Heart right ventricle (tissue), 16 donors: ENCODE results near the gene GDI2. TPM values are rescaled to one million over a fixed set of nuclear protein-coding genes. Genes with fewer than 3 reads are reported as not detected.

ENCODE experiments used
- ATAC-seq, 8 donors: fragments of 200-7000 bp; cut with Tn5 transposase; one replicate each; pipeline ENCODE4 v1.9.1; 2020; ENCODE audit warnings: mild to moderate bottlenecking in 8 of 8, moderate library complexity in 8 of 8, moderate number of reproducible peaks in 1 of 8
- DNase-seq, 2 donors: peaks; one replicate each; pipeline ENCODE4 v3.0.0-alpha.2; 2020
- H3K27ac ChIP-seq, 10 donors: fragments of 200-600 bp; sonication (generic) in 2 of 10; one replicate each; pipeline versions ENCODE4 v1.5.0 to v1.8.0; 2020 to 2022; ENCODE audit warnings: mild to moderate bottlenecking in 3 of 10
- H3K27me3 ChIP-seq, 7 donors: fragments of 200-600 bp; one replicate each; pipeline ENCODE4 v1.8.0; 2021 to 2022; ENCODE audit warnings: mild to moderate bottlenecking in 2 of 7
- H3K36me3 ChIP-seq, 9 donors: fragments of 200-600 bp; sonication (generic) in 1 of 9; one replicate each; pipeline versions ENCODE4 v1.5.0 to v1.8.0; 2020 to 2022; ENCODE audit warnings: mild to moderate bottlenecking in 2 of 9
- H3K4me1 ChIP-seq, 9 donors: fragments of 200-600 bp; sonication (generic) in 1 of 9; one replicate each; pipeline versions ENCODE4 v1.5.0 to v1.8.0; 2020 to 2022; ENCODE audit warnings: mild to moderate bottlenecking in 4 of 9
- H3K4me3 ChIP-seq, 10 donors: fragments of 200-600 bp; sonication (generic) in 2 of 10; one replicate each; pipeline versions ENCODE4 v1.5.0 to v1.8.0; 2020 to 2022; ENCODE audit warnings: mild to moderate bottlenecking in 7 of 10, moderate library complexity in 2 of 10
- H3K9me3 ChIP-seq, 11 donors: fragments of 200-600 bp in 10 of 11; sonication (generic) in 2 of 11; one replicate each; pipeline versions ENCODE4 v1.5.0 to v1.8.0; 2013 to 2022; ENCODE audit warnings: mild to moderate bottlenecking in 2 of 11, control low read depth in 1 of 11, moderate library complexity in 1 of 11
- CTCF ChIP-seq, 9 donors: fragments of 200-600 bp; sonication (generic) in 2 of 9; IDR thresholded peaks; one replicate each; pipeline versions ENCODE4 v1.5.0 to v1.8.0; 2021 to 2022; ENCODE audit warnings: antibody characterized with exemption in 9 of 9, mild to moderate bottlenecking in 5 of 9, moderate library complexity in 1 of 9
- WGBS, 2 donors: extraction: QIAGEN DNeasy Blood & Tissue Kit; methylation state at CpG; one replicate each; pipeline ENCODE4 v1.1.7; 2013; ENCODE audit warnings: inconsistent platforms in 1 of 2; 5-methylcytosine and 5-hydroxymethylcytosine counted together
- intact Hi-C, 10 donors: fragments of 100-400 bp; cut with DNase I; formaldehyde crosslinking; loops; one replicate each; pipeline versions ENCODE4 v1.11.1 to v1.14.2; 2022
- polyA plus RNA-seq, 2 donors: library from polyadenylated mRNA; stranded (reverse); fragments of 200-250 nt; gene quantifications; one replicate each; pipeline ENCODE4 v1.2.3, GENCODE V29; 2013
- total RNA-seq, 10 donors: library from RNA; stranded (reverse); fragmentation: NEBNext Ultra II Directional in 3 of 10; extraction: Animal tissue kit (Norgen Biotek cat#: 25700) in 3 of 10; gene quantifications; one replicate each; pipeline versions ENCODE4 v1.2.1 to v1.2.4, GENCODE V29; 2021 to 2023
- donor health status: Arrhythmogenic right ventricular cardiomyopathy.
- donor health status: ischemic (EF 13 %, LVEDD 7.1; RV severe dilation, severe dysfunction).
- donor health status: healthy with polysubstance abuse.
- donor health status: DM: no; HTN: yes; CAD: no.
- donor health status: DM: no; HTN: no; CAD: no.
- donor health status: ischemic (EF 25% LVEDD 6.9; RV normal size, moderate dysfunction).
- donor health status: ischemic (EF 25% LVEDD 5.7; RV mildly dilated, moderate dysfunction).
- donor health status: healthy.
- donor health status: DM: yes; HTN: yes; CAD: no.
- donor health status: Ischemic cardiomyopathy.
- donor health status: ischemic (EF 35%, LVEDD 5.7; RV mildly dilated, moderate dysfunction).
- donor health status: nonischemic (EF 11% LVEDD 7.7; RV severe dilation, severe dysfunction).
- donor health status: DM: yes; HTN: yes; CAD: no.
- donor health status: PGD.
- donor health status: ischemic (EF 29% LVEDD 5.4; RV normal size, mild dysfunction).
- donor health status: nonischemic (EF 23%, LVEDD 6.1; RV moderate dilation, normal function).

The GDI2 gene
- total and polyA plus RNA-seq, 12 donors: 21.8 to 145 (median 101) TPM

GRCh38 chr10:5760515-5760914 is 52.7 kb downstream of the GDI2 start:
- no peak for TF ChIP-seq CTCF (IDR thresholded peaks at IDR 0.05)
- Histone ChIP-seq H3K36me3 (peaks cover 0 to 100% (median 47%) of the 10 kb centered on the region in 9 donors), H3K4me1 (peaks cover 0 to 4% (median 0%) of the 10 kb centered on the region in 9 donors), H3K27me3 (no peaks in the 10 kb centered on the region), H3K4me3 (no peak overlapping the region), H3K27ac (no peak overlapping the region), H3K9me3 (no peaks in the 10 kb centered on the region)
- DNase-seq (no peak), ATAC-seq (no peak)
- intact Hi-C loops: no loop called here
- WGBS, 2 donors: 79 to 81% methylated on average over 2 of the region's 2 CpGs

- Histone ChIP-seq H3K4me3 (no peak overlapping the region), H3K36me3 (peaks cover 0 to 97% (median 34%) of the 10 kb centered on the region in 9 donors), H3K27ac (no peak overlapping the region), H3K9me3 (no peaks in the 10 kb centered on the region), H3K4me1 (peaks cover 0 to 4% (median 0%) of the 10 kb centered on the region in 9 donors), H3K27me3 (no peaks in the 10 kb centered on the region)
- ATAC-seq (peak in 5 of 8 donors; percentile 46 to 79 (median 63)), DNase-seq (no peak)
- TF ChIP-seq CTCF (IDR thresholded peaks at IDR 0.05): no peak
- WGBS, 2 donors: 69 to 72% methylated on average over 2 of the region's 2 CpGs
- intact Hi-C loops: no loop called here
Measured at GRCh38 chr10:5758927-5759326, 54.3 kb downstream of the GDI2 start.

- H3K36me3 ChIP-seq: peaks cover 0 to 97% (median 32%) of the 10 kb centered on the region in 9 donors
- H3K4me1 ChIP-seq: peaks cover 0 to 4% (median 0%) of the 10 kb centered on the region in 9 donors
- no peak for DNase-seq
- no peaks in the 10 kb centered on the region for H3K9me3 ChIP-seq
- intact Hi-C loops: no loop called here
- no peak overlapping the region for H3K4me3 ChIP-seq
- no peaks in the 10 kb centered on the region for H3K27me3 ChIP-seq
- TF ChIP-seq CTCF (IDR thresholded peaks at IDR 0.05): no peak
- no peak for ATAC-seq
- no peak overlapping the region for H3K27ac ChIP-seq
- 94 to 97% methylated on average over 3 of the region's 3 CpGs for WGBS, 2 donors
Measured at GRCh38 chr10:5757766-5758517, 55.3 kb downstream of the GDI2 start.

- no peak for TF ChIP-seq CTCF (IDR thresholded peaks at IDR 0.05)
- no peak overlapping the region for H3K4me3 ChIP-seq
- H3K36me3 ChIP-seq: peaks cover 0 to 90% (median 22%) of the 10 kb centered on the region in 9 donors
- no peak for DNase-seq
- 83 to 87% methylated on average over 17 of the region's 17 CpGs for WGBS, 2 donors
- no peaks in the 10 kb centered on the region for H3K4me1 ChIP-seq
- no peaks in the 10 kb centered on the region for H3K9me3 ChIP-seq
- H3K27me3 ChIP-seq: no peaks in the 10 kb centered on the region
- intact Hi-C loops: no loop called here
- H3K27ac ChIP-seq: no peak overlapping the region
- peak in 5 of 8 donors; percentile 14 to 51 (median 31) for ATAC-seq
Measured at GRCh38 chr10:5752301-5752871, 60.8 kb downstream of the GDI2 start.
